ENCODE results near the gene LSM4.

DNA sequence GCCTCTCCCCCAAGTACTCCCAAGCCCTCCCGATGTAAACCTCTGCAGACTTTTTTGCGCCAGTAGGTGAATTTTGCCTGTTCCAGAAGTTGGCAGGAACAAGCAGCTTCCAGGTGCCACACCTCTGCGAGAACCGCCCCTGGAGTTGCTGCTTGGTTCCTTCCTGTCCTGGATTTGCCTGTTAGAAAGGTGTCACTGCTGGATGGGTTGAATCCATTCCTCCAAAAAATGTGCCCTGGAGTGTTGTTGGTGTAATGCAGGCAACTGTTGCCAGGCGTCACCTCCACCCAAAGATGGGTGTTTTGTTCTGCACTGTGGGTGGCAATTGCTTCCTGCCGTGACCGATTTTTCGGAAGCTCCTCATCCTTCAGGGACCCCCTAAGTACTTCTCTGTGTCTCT is 23.2 kb upstream of the LSM4 start:
- TF ChIP-seq, protein P1, sequence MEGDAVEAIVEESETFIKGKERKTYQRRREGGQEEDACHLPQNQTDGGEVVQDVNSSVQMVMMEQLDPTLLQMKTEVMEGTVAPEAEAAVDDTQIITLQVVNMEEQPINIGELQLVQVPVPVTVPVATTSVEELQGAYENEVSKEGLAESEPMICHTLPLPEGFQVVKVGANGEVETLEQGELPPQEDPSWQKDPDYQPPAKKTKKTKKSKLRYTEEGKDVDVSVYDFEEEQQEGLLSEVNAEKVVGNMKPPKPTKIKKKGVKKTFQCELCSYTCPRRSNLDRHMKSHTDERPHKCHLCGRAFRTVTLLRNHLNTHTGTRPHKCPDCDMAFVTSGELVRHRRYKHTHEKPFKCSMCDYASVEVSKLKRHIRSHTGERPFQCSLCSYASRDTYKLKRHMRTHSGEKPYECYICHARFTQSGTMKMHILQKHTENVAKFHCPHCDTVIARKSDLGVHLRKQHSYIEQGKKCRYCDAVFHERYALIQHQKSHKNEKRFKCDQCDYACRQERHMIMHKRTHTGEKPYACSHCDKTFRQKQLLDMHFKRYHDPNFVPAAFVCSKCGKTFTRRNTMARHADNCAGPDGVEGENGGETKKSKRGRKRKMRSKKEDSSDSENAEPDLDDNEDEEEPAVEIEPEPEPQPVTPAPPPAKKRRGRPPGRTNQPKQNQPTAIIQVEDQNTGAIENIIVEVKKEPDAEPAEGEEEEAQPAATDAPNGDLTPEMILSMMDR (conservative IDR thresholded peaks at IDR 0.05; ENCODE audit: low read depth, low read length): no peak
- TF ChIP-seq EZH2 (IDR thresholded peaks at IDR 0.05; ENCODE audit: low read length, unreplicated experiment) (no peak), EZH2phosphoT487 (IDR thresholded peaks at IDR 0.05; ENCODE audit: borderline replicate concordance, low read length) (no peak)

All from PC-3 (cell line).